Osteoblast (primary cell): ENCODE results near the gene SDS. TPM values are rescaled to one million over a fixed set of nuclear protein-coding genes. Genes with fewer than 3 reads are reported as not detected.

Experiments
- DNase-seq: peaks from one replicate; pipeline ENCODE4 v3.0.0; 2011; ENCODE audit warnings: low spot score, mixed read lengths; ENCODE audit not compliant: insufficient read length; ENCODE audit errors: missing footprints
- H2AFZ ChIP-seq: 2 replicates; pipeline ENCODE4 v1.6.0; 2011; ENCODE audit warnings: mild to moderate bottlenecking, low read length
- H3K27ac ChIP-seq: 2 replicates; pipeline ENCODE4 v1.5.1; 2011; ENCODE audit warnings: mild to moderate bottlenecking, low read depth, low read length, moderate library complexity
- H3K27me3 ChIP-seq: 2 replicates; pipeline ENCODE4 v1.6.0; 2012; ENCODE audit warnings: mild to moderate bottlenecking, control low read depth, inconsistent platforms, low read length, moderate library complexity; ENCODE audit not compliant: insufficient read depth
- H3K36me3 ChIP-seq: 2 replicates; pipeline ENCODE4 v1.5.1; 2011; ENCODE audit warnings: mild to moderate bottlenecking, low read length, control low read depth, moderate library complexity; ENCODE audit not compliant: insufficient read depth
- H3K4me1 ChIP-seq: 2 replicates; pipeline ENCODE4 v1.5.1; 2011; ENCODE audit warnings: mild to moderate bottlenecking, low read length, control low read depth, moderate library complexity; ENCODE audit not compliant: insufficient read depth
- H3K4me2 ChIP-seq: 2 replicates; pipeline ENCODE4 v1.6.0; 2011; ENCODE audit warnings: mild to moderate bottlenecking, low read length; ENCODE audit not compliant: insufficient read depth
- H3K4me3 ChIP-seq: fragments of 200-600 bp; sonication (generic); 3 replicates; pipeline ENCODE4 v1.5.1; 2012; ENCODE audit warnings: mild to moderate bottlenecking, low read length, inconsistent platforms; ENCODE audit not compliant: insufficient read depth
- H3K79me2 ChIP-seq: 2 replicates; pipeline ENCODE4 v1.6.0; 2012; ENCODE audit warnings: mild to moderate bottlenecking, low read length, control low read depth, inconsistent platforms; ENCODE audit not compliant: insufficient read depth
- H3K9me3 ChIP-seq: 2 replicates; pipeline ENCODE4 v1.5.1; 2011; ENCODE audit warnings: low read depth, low read length, control low read depth
- H4K20me1 ChIP-seq: 2 replicates; pipeline ENCODE4 v1.6.0; 2012; ENCODE audit warnings: mild to moderate bottlenecking, low read length, control low read depth; ENCODE audit not compliant: insufficient read depth
- CTCF ChIP-seq: IDR thresholded peaks from 2 replicates; pipeline ENCODE4 v1.5.1; 2011; ENCODE audit warnings: mild to moderate bottlenecking, low read depth, low read length, moderate library complexity; ENCODE audit errors: extremely low read depth
- total RNA-seq: library from RNA; depleted of rRNA; stranded (reverse); fragments of >200 nt; gene quantifications from 2 replicates; pipeline ENCODE4 v1.2.3, GENCODE V29; 2012

Gene SDS
- total RNA-seq, 1 donor = under 0.01 TPM

GRCh38 chr12:113449299-113449698 is 45.6 kb upstream of the SDS start:
- Histone ChIP-seq H3K9me3 (no peaks in the 10 kb centered on the region), H3K27me3 (peaks cover under 1% of the 10 kb centered on the region), H3K36me3 (no peaks in the 10 kb centered on the region), H3K27ac (no peak overlapping the region), H3K79me2 (no peaks in the 10 kb centered on the region), H3K4me2 (no peak overlapping the region), H4K20me1 (no peaks in the 10 kb centered on the region), H2AFZ (no peak overlapping the region), H3K4me3 (no peak overlapping the region), H3K4me1 (no peaks in the 10 kb centered on the region)
- no peak for DNase-seq
- no peak for TF ChIP-seq CTCF

- H3K4me1 ChIP-seq = no peaks in the 10 kb centered on the region
- TF ChIP-seq CTCF = no peak
- H3K79me2 ChIP-seq = no peaks in the 10 kb centered on the region
- H4K20me1 ChIP-seq = no peaks in the 10 kb centered on the region
- no peak overlapping the region for H3K4me3 ChIP-seq
- H3K4me2 ChIP-seq = no peak overlapping the region
- no peak overlapping the region for H2AFZ ChIP-seq
- H3K9me3 ChIP-seq = no peaks in the 10 kb centered on the region
- no peak for DNase-seq
- no peaks in the 10 kb centered on the region for H3K36me3 ChIP-seq
- H3K27ac ChIP-seq = no peak overlapping the region
- H3K27me3 ChIP-seq = peaks cover 3% of the 10 kb centered on the region
These were observed 45.2 kb upstream of the SDS start for GRCh38 chr12:113448873-113449272.

GRCh38 chr12:113445544-113446171 is 42.0 kb upstream of the SDS start:
- H3K27me3 ChIP-seq = peaks cover 3% of the 10 kb centered on the region
- no peak for DNase-seq

More at GRCh38 chr12:113445544-113446171, 42.0 kb upstream of the SDS start:
- no peak overlapping the region for H3K27ac ChIP-seq
- H3K79me2 ChIP-seq = no peaks in the 10 kb centered on the region
- no peaks in the 10 kb centered on the region for H4K20me1 ChIP-seq
- no peak for TF ChIP-seq CTCF
- H3K36me3 ChIP-seq = no peaks in the 10 kb centered on the region
- no peak overlapping the region for H2AFZ ChIP-seq
- H3K4me3 ChIP-seq = no peak overlapping the region
- no peak overlapping the region for H3K4me2 ChIP-seq
- no peaks in the 10 kb centered on the region for H3K9me3 ChIP-seq
- no peaks in the 10 kb centered on the region for H3K4me1 ChIP-seq
